ENCODE measurements around the gene IL34. TPM values are rescaled to one million over a fixed set of nuclear protein-coding genes. Genes with fewer than 3 reads are reported as not detected.
"Not testable (repeated sequence)": the region's sequence is repeated elsewhere in the genome, so short reads cannot be mapped to it uniquely, and the experiment has no call there.

The IL34 gene
- polyA plus RNA-seq, 1 donor from 2014 or later = 3.0 TPM

GRCh38 chr16:70621864-70622263, 24.5 kb upstream of the IL34 start:
- not testable (repeated sequence) for H3K9ac ChIP-seq (ENCODE audit: low read length); H4K20me1 ChIP-seq (ENCODE audit: insufficient read depth); H3K9me3 ChIP-seq (ENCODE audit: low read length); H3K9me2 ChIP-seq (ENCODE audit: insufficient read depth, low read length); H3K4me2 ChIP-seq (ENCODE audit: low read length); H2AFZ ChIP-seq (ENCODE audit: low read depth, low read length); H3K27me3 ChIP-seq (ENCODE audit: insufficient read depth, low read depth, low read length); H3K36me3 ChIP-seq (ENCODE audit: insufficient read depth, low read length); H3K4me3 ChIP-seq (ENCODE audit: low read length); H3K79me2 ChIP-seq (replicated peaks; ENCODE audit: insufficient read depth, low read length); H3F3A ChIP-seq (ENCODE audit: insufficient read depth, low read length, poor library complexity, severe bottlenecking); H3K27ac ChIP-seq (ENCODE audit: low read length)

- no peaks in the 10 kb centered on the region for H3F3A ChIP-seq (ENCODE audit: insufficient read depth, low read length, poor library complexity, severe bottlenecking)
- H3K9me2 ChIP-seq (ENCODE audit: insufficient read depth, low read length) = no peaks in the 10 kb centered on the region
- no peak overlapping the region for H3K4me3 ChIP-seq (ENCODE audit: low read length)
- no peak overlapping the region for H3K27ac ChIP-seq (ENCODE audit: low read length)
- no peaks in the 10 kb centered on the region for H3K79me2 ChIP-seq (replicated peaks; ENCODE audit: insufficient read depth, low read length)
- no peaks in the 10 kb centered on the region for H3K9me3 ChIP-seq (ENCODE audit: low read length)
- H3K36me3 ChIP-seq (ENCODE audit: insufficient read depth, low read length) = no peaks in the 10 kb centered on the region
- no peak overlapping the region for H2AFZ ChIP-seq (ENCODE audit: low read depth, low read length)
- no peak for TF ChIP-seq MXI1 (conservative IDR thresholded peaks at IDR 0.05; ENCODE audit: poor library complexity, severe bottlenecking)
- no peak for TF ChIP-seq RAD21 (conservative IDR thresholded peaks at IDR 0.05)
- TF ChIP-seq EZH2 (IDR thresholded peaks at IDR 0.05; ENCODE audit: borderline replicate concordance, insufficient read depth, low read length, poor library complexity, severe bottlenecking) = no peak
- TF ChIP-seq EP300 (conservative IDR thresholded peaks at IDR 0.05; ENCODE audit: poor library complexity, severe bottlenecking) = no peak
- TF ChIP-seq POLR2AphosphoS5 (IDR thresholded peaks at IDR 0.05) = no peak
- TF ChIP-seq SMC3 (conservative IDR thresholded peaks at IDR 0.05; ENCODE audit: poor library complexity) = no peak
- TF ChIP-seq, protein P1, sequence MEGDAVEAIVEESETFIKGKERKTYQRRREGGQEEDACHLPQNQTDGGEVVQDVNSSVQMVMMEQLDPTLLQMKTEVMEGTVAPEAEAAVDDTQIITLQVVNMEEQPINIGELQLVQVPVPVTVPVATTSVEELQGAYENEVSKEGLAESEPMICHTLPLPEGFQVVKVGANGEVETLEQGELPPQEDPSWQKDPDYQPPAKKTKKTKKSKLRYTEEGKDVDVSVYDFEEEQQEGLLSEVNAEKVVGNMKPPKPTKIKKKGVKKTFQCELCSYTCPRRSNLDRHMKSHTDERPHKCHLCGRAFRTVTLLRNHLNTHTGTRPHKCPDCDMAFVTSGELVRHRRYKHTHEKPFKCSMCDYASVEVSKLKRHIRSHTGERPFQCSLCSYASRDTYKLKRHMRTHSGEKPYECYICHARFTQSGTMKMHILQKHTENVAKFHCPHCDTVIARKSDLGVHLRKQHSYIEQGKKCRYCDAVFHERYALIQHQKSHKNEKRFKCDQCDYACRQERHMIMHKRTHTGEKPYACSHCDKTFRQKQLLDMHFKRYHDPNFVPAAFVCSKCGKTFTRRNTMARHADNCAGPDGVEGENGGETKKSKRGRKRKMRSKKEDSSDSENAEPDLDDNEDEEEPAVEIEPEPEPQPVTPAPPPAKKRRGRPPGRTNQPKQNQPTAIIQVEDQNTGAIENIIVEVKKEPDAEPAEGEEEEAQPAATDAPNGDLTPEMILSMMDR (IDR thresholded peaks at IDR 0.05; ENCODE audit: poor library complexity, severe bottlenecking) = no peak
- TF ChIP-seq REST (IDR thresholded peaks at IDR 0.05; ENCODE audit: borderline replicate concordance) = no peak
- TF ChIP-seq TAF1 (IDR thresholded peaks at IDR 0.05; ENCODE audit: low read depth) = no peak
- H3K27me3 ChIP-seq (ENCODE audit: insufficient read depth, low read depth, low read length) = no peaks in the 10 kb centered on the region
- H4K20me1 ChIP-seq (ENCODE audit: insufficient read depth) = no peaks in the 10 kb centered on the region
- no peak overlapping the region for H3K9ac ChIP-seq (ENCODE audit: low read length)
- no peak overlapping the region for H3K4me2 ChIP-seq (ENCODE audit: low read length)
These were observed 18.7 kb upstream of the IL34 start for GRCh38 chr16:70627696-70628095.

All from neural cell (in vitro differentiated cells).